Activated CD4-positive, alpha-beta T cell treated with anti-CD3 and anti-CD28 coated beads, Interleukin-2, amount 50 U/mL, for 24 hours (primary cell): ENCODE measurements around the gene UBN2.
A peak's percentile ranks its signal among the peaks of the same experiment; 100 is the strongest.
"Not testable (repeated sequence)": the region's sequence is repeated elsewhere in the genome, so short reads cannot be mapped to it uniquely, and the experiment has no call there.

Experiments used
- DNase-seq, 2 donors: peaks; one replicate each; pipeline ENCODE4 v3.0.0-alpha.2; 2020; ENCODE audit warnings: low read depth in 1 of 2, low spot score in 1 of 2

The UBN2 gene

GRCh38 chr7:139294241-139294640 lies 63.2 kb downstream of the UBN2 start:
- no peak for DNase-seq

- DNase-seq = no peak
These were observed 64.0 kb downstream of the UBN2 start for GRCh38 chr7:139294951-139295575.

GRCh38 chr7:139297795-139298194 lies 66.8 kb downstream of the UBN2 start:
- no peak for DNase-seq

GRCh38 chr7:139299296-139299695 lies 68.3 kb downstream of the UBN2 start:
- no peak for DNase-seq

- DNase-seq = no peak
These were observed 69.4 kb downstream of the UBN2 start for GRCh38 chr7:139300390-139300789.

GRCh38 chr7:139304517-139304916 lies 73.5 kb downstream of the UBN2 start:
- DNase-seq = no peak

GRCh38 chr7:139317939-139318505 lies 87.0 kb downstream of the UBN2 start:
- no peak for DNase-seq

GRCh38 chr7:139321071-139321745 lies 90.2 kb downstream of the UBN2 start:
- no peak for DNase-seq

- DNase-seq = not testable (repeated sequence)
These were observed 93.7 kb downstream of the UBN2 start for GRCh38 chr7:139324709-139325108.

- DNase-seq = no peak
These were observed 97.3 kb downstream of the UBN2 start for GRCh38 chr7:139328375-139328774.

- no peak for DNase-seq
These were observed 98.1 kb downstream of the UBN2 start for GRCh38 chr7:139329119-139329518.

GRCh38 chr7:139330333-139331030 lies 99.4 kb downstream of the UBN2 start:
- no peak for DNase-seq

GRCh38 chr7:139332697-139333359 lies 101.8 kb downstream of the UBN2 start:
- no peak for DNase-seq

GRCh38 chr7:139333443-139333842 lies 102.4 kb downstream of the UBN2 start:
- DNase-seq = not testable (repeated sequence)

GRCh38 chr7:139334399-139335150 lies 103.5 kb downstream of the UBN2 start:
- no peak for DNase-seq

- DNase-seq = no peak
These were observed 108.0 kb downstream of the UBN2 start for GRCh38 chr7:139339025-139339424.

- no peak for DNase-seq
These were observed 108.6 kb downstream of the UBN2 start for GRCh38 chr7:139339698-139340036.

- DNase-seq = peak; percentile 98 to 99
These were observed 109.2 kb downstream of the UBN2 start for GRCh38 chr7:139340037-139340807.

- no peak for DNase-seq
These were observed 109.7 kb downstream of the UBN2 start for GRCh38 chr7:139340808-139341057.

GRCh38 chr7:139341058-139341775 lies 110.2 kb downstream of the UBN2 start, which contains the start of gene FMC1:
Gene FMC1 (plus strand): TSS chr7:139341337. CDS start chr7:139341385, 48 bp downstream.
- peak; percentile 72 to 79 for DNase-seq
